Activated CD8-positive, alpha-beta T cell treated with anti-CD3 and anti-CD28 coated beads for 36 hours (primary cell): ENCODE measurements around the gene GTF2H4. TPM values are rescaled to one million over a fixed set of nuclear protein-coding genes. Genes with fewer than 3 reads are reported as not detected.

Experiments
- ATAC-seq: fragments of 200-7000 bp; cut with Tn5 transposase; one replicate; pipeline ENCODE4 v1.10.0; 2021; ENCODE audit warnings: mild to moderate bottlenecking, moderate library complexity
- CTCF ChIA-PET: fragments of 350-600 bp; sonication (Branson Sonifier 250); formaldehyde crosslinking; loops from one replicate; lab custom pipeline; 2021; ENCODE audit warnings: antibody characterized with exemption; lab: Charles Lee
- POLR2A ChIA-PET: fragments of 350-600 bp; sonication (Branson Sonifier 250); formaldehyde crosslinking; loops from one replicate; lab custom pipeline; 2021; ENCODE audit warnings: antibody characterized with exemption; lab: Charles Lee
- DNase-seq: peaks from one replicate; pipeline ENCODE4 v3.0.0-alpha.2; 2020
- H3K27ac Mint-ChIP-seq: one replicate; pipeline ENCODE4 v1.8.0; 2021; ENCODE audit warnings: mild to moderate bottlenecking, mixed read lengths
- H3K27me3 Mint-ChIP-seq: one replicate; pipeline ENCODE4 v1.8.0; 2021; ENCODE audit warnings: mixed read lengths
- H3K36me3 Mint-ChIP-seq: one replicate; pipeline ENCODE4 v1.8.0; 2021; ENCODE audit warnings: low read depth, mixed read lengths
- H3K4me1 Mint-ChIP-seq: one replicate; pipeline ENCODE4 v1.8.0; 2021; ENCODE audit warnings: low read depth, mixed read lengths
- H3K4me3 Mint-ChIP-seq: one replicate; pipeline ENCODE4 v1.8.0; 2021; ENCODE audit warnings: mild to moderate bottlenecking, moderate library complexity, mixed read lengths
- H3K9me3 Mint-ChIP-seq: one replicate; pipeline ENCODE4 v1.8.0; 2021; ENCODE audit warnings: mixed read lengths
- CTCF ChIP-seq: fragments of 200-600 bp; IDR thresholded peaks from one replicate; pipeline ENCODE4 v1.8.0; 2022; ENCODE audit warnings: antibody characterized with exemption, mild to moderate bottlenecking
- intact Hi-C: fragments of 100-400 bp; cut with micrococcal nuclease; formaldehyde crosslinking; loops from one replicate; pipeline ENCODE4 v1.10.0; 2022
- total RNA-seq, 2 experiments: library from RNA; stranded (reverse); gene quantifications; one replicate each; pipeline ENCODE4 v1.2.3, GENCODE V29; 2021

GTF2H4 gene
- total RNA-seq, 2 experiments from 2014 or later = 37.1 to 41.9 TPM

GRCh38 chr6:30875244-30876038 lies 32.6 kb upstream of the GTF2H4 start:
- ChIA-PET CTCF (interaction anchor here (0.7 to 10.4 kb wide), 6 partner anchors 9 to 144 kb away, joined by 3 to 82 read pairs (median 5); partner anchors contain the start of genes DDR1 and VARS2), POLR2A (interaction anchor here (1.4 to 1.7 kb wide), 2 partner anchors 53 to 133 kb away, joined by 4 to 8 read pairs; partner anchors contain the start of gene FLOT1)
- Mint-ChIP-seq H3K4me1 (peaks cover 55% of the 10 kb centered on the region), H3K27ac (no peak overlapping the region), H3K27me3 (no peaks in the 10 kb centered on the region), H3K36me3 (peaks cover 25% of the 10 kb centered on the region), H3K9me3 (peaks cover 20% of the 10 kb centered on the region), H3K4me3 (no peak overlapping the region)
- intact Hi-C loops = loop anchor here (2.0 to 5.0 kb wide), 2 partner anchors 47 to 138 kb away; no protein-coding TSS in a partner anchor
- TF ChIP-seq CTCF = no peak
- DNase-seq (no peak), ATAC-seq (no peak)

GRCh38 chr6:30876039-30876730 lies 31.8 kb upstream of the GTF2H4 start:
- no peak for TF ChIP-seq CTCF
- Mint-ChIP-seq H3K27me3 (no peaks in the 10 kb centered on the region), H3K4me1 (peaks cover 47% of the 10 kb centered on the region), H3K4me3 (no peak overlapping the region), H3K9me3 (peaks cover 14% of the 10 kb centered on the region), H3K27ac (peak overlapping the region; percentile 69), H3K36me3 (peaks cover 18% of the 10 kb centered on the region)
- intact Hi-C loops = loop anchor here (2.0 to 5.0 kb wide), 2 partner anchors 47 to 139 kb away; no protein-coding TSS in a partner anchor
- ChIA-PET CTCF (interaction anchor here (0.7 to 10.4 kb wide), 12 partner anchors 8 to 145 kb away, joined by 3 to 82 read pairs (median 4); partner anchors contain the start of genes DDR1 and VARS2), POLR2A (interaction anchor here (0.7 to 1.7 kb wide), 4 partner anchors 51 to 134 kb away, joined by 3 to 8 read pairs (median 4); partner anchors contain the start of gene FLOT1)
- ATAC-seq (peak; percentile 32), DNase-seq (peak; percentile 47)

GRCh38 chr6:30877419-30878262 lies 30.4 kb upstream of the GTF2H4 start:
- Mint-ChIP-seq H3K27me3 (no peaks in the 10 kb centered on the region), H3K4me1 (peaks cover 41% of the 10 kb centered on the region), H3K4me3 (peak overlapping the region; percentile 73), H3K9me3 (peaks cover 6% of the 10 kb centered on the region), H3K36me3 (peaks cover 6% of the 10 kb centered on the region), H3K27ac (peak overlapping the region; percentile 92)
- peak; percentile 82 for ATAC-seq
- CTCF ChIA-PET = interaction anchor here (0.7 to 10.4 kb wide), 28 partner anchors 10 to 260 kb away, joined by 3 to 82 read pairs (median 4); partner anchors contain the start of genes GTF2H4, IER3, MRPS18B and VARS2
- TF ChIP-seq CTCF = peak; percentile 93
- intact Hi-C loops = loop anchor here (2.0 to 5.0 kb wide), 2 partner anchors 49 to 140 kb away; no protein-coding TSS in a partner anchor
- POLR2A ChIA-PET = interaction anchor here (0.6 to 1.8 kb wide), 6 partner anchors 48 to 151 kb away, joined by 3 to 8 read pairs (median 4); no protein-coding TSS in a partner anchor
- DNase-seq = peak; percentile 87

- Mint-ChIP-seq H3K4me3 (no peak overlapping the region), H3K27ac (no peak overlapping the region), H3K36me3 (no peaks in the 10 kb centered on the region), H3K9me3 (no peaks in the 10 kb centered on the region), H3K27me3 (no peaks in the 10 kb centered on the region), H3K4me1 (peaks cover 46% of the 10 kb centered on the region)
- no peak for TF ChIP-seq CTCF
- POLR2A ChIA-PET = interaction anchor here (1.8 kb wide), 1 partner anchor 210 kb away, joined by 4 read pairs; no protein-coding TSS in a partner anchor
- CTCF ChIA-PET = interaction anchor here (1.1 to 10.4 kb wide), 5 partner anchors 33 to 151 kb away, joined by 3 to 82 read pairs (median 6); partner anchors contain the start of gene IER3
- intact Hi-C loops = loop anchor here (5.0 kb wide), 1 partner anchor 143 kb away; no protein-coding TSS in a partner anchor
- ATAC-seq (no peak), DNase-seq (no peak)
Measured at GRCh38 chr6:30879684-30880427, 28.2 kb upstream of the GTF2H4 start.
